ENCODE results near the gene ACIN1. TPM values are rescaled to one million over a fixed set of nuclear protein-coding genes. Genes with fewer than 3 reads are reported as not detected.

The ACIN1 gene
- total and polyA plus RNA-seq, 2 of the 13 experiments (the other 11 are each of a cell fraction or from before 2014, with no cell fraction given): 165 to 183 TPM

DNA sequence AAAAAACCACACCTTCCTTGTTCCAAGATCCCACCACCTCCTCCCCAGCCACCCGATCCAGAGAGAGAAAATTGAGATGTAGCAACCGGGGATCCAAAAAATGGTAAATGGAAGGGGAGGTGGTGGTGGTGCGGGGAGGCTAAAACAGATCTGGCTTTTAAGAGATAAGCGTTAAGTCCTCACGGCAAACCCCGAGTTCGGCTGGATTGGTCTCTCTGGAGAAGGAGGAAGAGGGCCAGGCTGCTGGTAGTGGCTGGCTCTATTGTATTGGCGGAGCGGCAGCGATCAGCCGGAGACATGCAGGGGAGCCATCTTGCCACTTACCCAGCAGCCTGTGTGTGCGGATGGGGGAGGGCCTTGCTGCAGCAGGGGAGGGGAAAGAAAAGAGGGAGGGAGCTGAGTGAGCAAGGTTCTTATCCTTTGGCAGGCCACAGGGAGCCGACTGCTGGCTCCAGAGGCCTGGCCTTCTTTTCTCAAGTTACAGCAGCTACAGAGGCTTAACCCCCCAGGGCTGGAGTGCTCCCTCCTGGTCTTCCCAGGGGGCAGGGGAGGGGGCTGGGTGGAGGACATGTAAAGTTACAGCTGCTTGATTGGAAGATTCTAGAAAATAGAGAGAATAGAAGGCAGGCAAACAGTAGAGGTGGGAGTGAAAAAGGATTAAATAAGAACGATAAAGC lies 23.6 kb downstream of the ACIN1 start (continued):
- TF ChIP-seq POGK (CRISPR knock-in tag; conservative IDR thresholded peaks at IDR 0.05): peak; percentile 90; the same call in 1 of the 2 replicates
- no peak for TF ChIP-seq FOXK2 (IDR thresholded peaks at IDR 0.05)
- TF ChIP-seq HOMEZ (CRISPR knock-in tag; IDR thresholded peaks at IDR 0.05; ENCODE audit: low read depth): peak; percentile 87
- TF ChIP-seq, protein P1, sequence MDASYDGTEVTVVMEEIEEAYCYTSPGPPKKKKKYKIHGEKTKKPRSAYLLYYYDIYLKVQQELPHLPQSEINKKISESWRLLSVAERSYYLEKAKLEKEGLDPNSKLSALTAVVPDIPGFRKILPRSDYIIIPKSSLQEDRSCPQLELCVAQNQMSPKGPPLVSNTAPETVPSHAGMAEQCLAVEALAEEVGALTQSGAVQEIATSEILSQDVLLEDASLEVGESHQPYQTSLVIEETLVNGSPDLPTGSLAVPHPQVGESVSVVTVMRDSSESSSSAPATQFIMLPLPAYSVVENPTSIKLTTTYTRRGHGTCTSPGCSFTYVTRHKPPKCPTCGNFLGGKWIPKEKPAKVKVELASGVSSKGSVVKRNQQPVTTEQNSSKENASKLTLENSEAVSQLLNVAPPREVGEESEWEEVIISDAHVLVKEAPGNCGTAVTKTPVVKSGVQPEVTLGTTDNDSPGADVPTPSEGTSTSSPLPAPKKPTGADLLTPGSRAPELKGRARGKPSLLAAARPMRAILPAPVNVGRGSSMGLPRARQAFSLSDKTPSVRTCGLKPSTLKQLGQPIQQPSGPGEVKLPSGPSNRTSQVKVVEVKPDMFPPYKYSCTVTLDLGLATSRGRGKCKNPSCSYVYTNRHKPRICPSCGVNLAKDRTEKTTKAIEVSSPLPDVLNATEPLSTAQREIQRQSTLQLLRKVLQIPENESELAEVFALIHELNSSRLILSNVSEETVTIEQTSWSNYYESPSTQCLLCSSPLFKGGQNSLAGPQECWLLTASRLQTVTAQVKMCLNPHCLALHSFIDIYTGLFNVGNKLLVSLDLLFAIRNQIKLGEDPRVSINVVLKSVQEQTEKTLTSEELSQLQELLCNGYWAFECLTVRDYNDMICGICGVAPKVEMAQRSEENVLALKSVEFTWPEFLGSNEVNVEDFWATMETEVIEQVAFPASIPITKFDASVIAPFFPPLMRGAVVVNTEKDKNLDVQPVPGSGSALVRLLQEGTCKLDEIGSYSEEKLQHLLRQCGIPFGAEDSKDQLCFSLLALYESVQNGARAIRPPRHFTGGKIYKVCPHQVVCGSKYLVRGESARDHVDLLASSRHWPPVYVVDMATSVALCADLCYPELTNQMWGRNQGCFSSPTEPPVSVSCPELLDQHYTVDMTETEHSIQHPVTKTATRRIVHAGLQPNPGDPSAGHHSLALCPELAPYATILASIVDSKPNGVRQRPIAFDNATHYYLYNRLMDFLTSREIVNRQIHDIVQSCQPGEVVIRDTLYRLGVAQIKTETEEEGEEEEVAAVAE (CRISPR knock-in tag; IDR thresholded peaks at IDR 0.05; ENCODE audit: borderline replicate concordance): peak; percentile 81; the same call in 1 of the 2 replicates
- TF ChIP-seq NR1H2 (CRISPR knock-in tag; IDR thresholded peaks at IDR 0.05; ENCODE audit: borderline replicate concordance, low read depth): no peak
- TF ChIP-seq TBL1XR1 (IDR thresholded peaks at IDR 0.05; ENCODE audit: borderline replicate concordance, low read length, partially characterized antibody): peak; percentile 46
- TF ChIP-seq GFI1 (CRISPR knock-in tag; IDR thresholded peaks at IDR 0.05; ENCODE audit: borderline replicate concordance): no peak; the same call in none of the 2 replicates
- TF ChIP-seq TFAP4 (IDR thresholded peaks at IDR 0.05; ENCODE audit: borderline replicate concordance, low read depth): no peak; the same call in 1 of the 2 replicates
- TF ChIP-seq CBX2 (IDR thresholded peaks at IDR 0.05; ENCODE audit: low read depth, low read length): no peak
- TF ChIP-seq CBX2 (CRISPR knock-in tag; IDR thresholded peaks at IDR 0.05; ENCODE audit: low read depth): no peak
- 0 out of 2 replicates have a peak, but pooled peaks have one; percentile 5 for TF ChIP-seq HNF4G (IDR thresholded peaks at IDR 0.05; ENCODE audit: borderline replicate concordance, low read depth, low read length)
- 0 out of 2 replicates have a peak, but pooled peaks have one; percentile 58 for TF ChIP-seq HNF4G (CRISPR knock-in tag; IDR thresholded peaks at IDR 0.05; ENCODE audit: borderline replicate concordance, low read depth)
- no peak for TF ChIP-seq CREBL2 (CRISPR knock-in tag; IDR thresholded peaks at IDR 0.05; ENCODE audit: borderline replicate concordance)
- TF ChIP-seq, protein P2, sequence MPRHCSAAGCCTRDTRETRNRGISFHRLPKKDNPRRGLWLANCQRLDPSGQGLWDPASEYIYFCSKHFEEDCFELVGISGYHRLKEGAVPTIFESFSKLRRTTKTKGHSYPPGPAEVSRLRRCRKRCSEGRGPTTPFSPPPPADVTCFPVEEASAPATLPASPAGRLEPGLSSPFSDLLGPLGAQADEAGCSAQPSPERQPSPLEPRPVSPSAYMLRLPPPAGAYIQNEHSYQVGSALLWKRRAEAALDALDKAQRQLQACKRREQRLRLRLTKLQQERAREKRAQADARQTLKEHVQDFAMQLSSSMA (CRISPR knock-in tag; IDR thresholded peaks at IDR 0.05): peak; percentile 94
- TF ChIP-seq, protein P3, sequence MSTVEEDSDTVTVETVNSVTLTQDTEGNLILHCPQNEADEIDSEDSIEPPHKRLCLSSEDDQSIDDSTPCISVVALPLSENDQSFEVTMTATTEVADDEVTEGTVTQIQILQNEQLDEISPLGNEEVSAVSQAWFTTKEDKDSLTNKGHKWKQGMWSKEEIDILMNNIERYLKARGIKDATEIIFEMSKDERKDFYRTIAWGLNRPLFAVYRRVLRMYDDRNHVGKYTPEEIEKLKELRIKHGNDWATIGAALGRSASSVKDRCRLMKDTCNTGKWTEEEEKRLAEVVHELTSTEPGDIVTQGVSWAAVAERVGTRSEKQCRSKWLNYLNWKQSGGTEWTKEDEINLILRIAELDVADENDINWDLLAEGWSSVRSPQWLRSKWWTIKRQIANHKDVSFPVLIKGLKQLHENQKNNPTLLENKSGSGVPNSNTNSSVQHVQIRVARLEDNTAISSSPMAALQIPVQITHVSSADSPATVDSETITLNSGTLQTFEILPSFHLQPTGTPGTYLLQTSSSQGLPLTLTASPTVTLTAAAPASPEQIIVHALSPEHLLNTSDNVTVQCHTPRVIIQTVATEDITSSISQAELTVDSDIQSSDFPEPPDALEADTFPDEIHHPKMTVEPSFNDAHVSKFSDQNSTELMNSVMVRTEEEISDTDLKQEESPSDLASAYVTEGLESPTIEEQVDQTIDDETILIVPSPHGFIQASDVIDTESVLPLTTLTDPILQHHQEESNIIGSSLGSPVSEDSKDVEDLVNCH (CRISPR knock-in tag; IDR thresholded peaks at IDR 0.05): no peak
- peak; percentile 99 for TF ChIP-seq ZNF263 (CRISPR knock-in tag; IDR thresholded peaks at IDR 0.05)

Data from HepG2 (cell line).